Liver (tissue), 9 donors: Measurements from ENCODE around the gene PGBD5. TPM values are rescaled to one million over a fixed set of nuclear protein-coding genes. Genes with fewer than 3 reads are reported as not detected.

Source experiments
- DNase-seq: peaks from one replicate; pipeline ENCODE4 v3.0.0-alpha.2; 2017; ENCODE audit warnings: low spot score
- H3K27ac ChIP-seq, 2 donors: one replicate each; pipeline ENCODE4 v1.7.0; 2013; ENCODE audit warnings: inconsistent platforms in 2 of 2, low read length in 2 of 2, control low read depth in 1 of 2, low read depth in 1 of 2, mild to moderate bottlenecking in 1 of 2
- H3K27me3 ChIP-seq, 4 donors: one replicate each; pipeline versions ENCODE4 v1.6.1 to v1.7.0; 2013; ENCODE audit warnings: low read length in 3 of 4, inconsistent platforms in 1 of 4, mild to moderate bottlenecking in 1 of 4, moderate library complexity in 1 of 4; ENCODE audit not compliant: control insufficient read depth in 4 of 4, insufficient read depth in 4 of 4
- H3K36me3 ChIP-seq, 4 donors: one replicate each; pipeline versions ENCODE4 v1.6.1 to v1.7.0; 2013; ENCODE audit warnings: low read length in 3 of 4, mild to moderate bottlenecking in 3 of 4, low read depth in 1 of 4, moderate library complexity in 1 of 4; ENCODE audit not compliant: control insufficient read depth in 4 of 4, insufficient read depth in 3 of 4
- H3K4me1 ChIP-seq, 4 donors: one replicate each; pipeline versions ENCODE4 v1.6.1 to v1.7.0; 2013; ENCODE audit warnings: low read length in 3 of 4, mild to moderate bottlenecking in 3 of 4, moderate library complexity in 1 of 4; ENCODE audit not compliant: control insufficient read depth in 4 of 4, insufficient read depth in 4 of 4
- H3K4me3 ChIP-seq, 3 donors: one replicate each; pipeline versions ENCODE4 v1.6.1 to v1.7.0; 2013; ENCODE audit warnings: low read length in 3 of 3, control low read depth in 1 of 3, low read depth in 1 of 3, mild to moderate bottlenecking in 1 of 3
- H3K9ac ChIP-seq, 2 donors: one replicate each; pipeline ENCODE4 v1.7.0; 2013; ENCODE audit warnings: low read length in 2 of 2, mild to moderate bottlenecking in 2 of 2, moderate library complexity in 2 of 2, control low read depth in 1 of 2, low read depth in 1 of 2
- H3K9me3 ChIP-seq, 4 donors: one replicate each; pipeline versions ENCODE4 v1.6.1 to v1.7.0; 2013; ENCODE audit warnings: low read length in 3 of 4; ENCODE audit not compliant: control insufficient read depth in 4 of 4
- ATF3 ChIP-seq: IDR thresholded peaks from 2 replicates; pipeline ENCODE4 v1.6.1; 2016; ENCODE audit warnings: antibody characterized with exemption
- EGR1 ChIP-seq, 2 donors: IDR thresholded peaks; 2 replicates each; pipeline ENCODE4 v1.6.1; 2016 to 2018; ENCODE audit warnings: antibody characterized with exemption in 2 of 2, low read depth in 2 of 2
- FOXA1 ChIP-seq: IDR thresholded peaks from 2 replicates; pipeline ENCODE4 v1.6.1; 2016; ENCODE audit warnings: antibody characterized with exemption
- FOXA2 ChIP-seq: IDR thresholded peaks from 2 replicates; pipeline ENCODE4 v1.6.1; 2016; ENCODE audit warnings: antibody characterized with exemption
- GABPA ChIP-seq, 2 donors: IDR thresholded peaks in 1 of 2; conservative IDR thresholded peaks in 1 of 2; 2 replicates each; pipeline ENCODE4 v1.6.1; 2016; ENCODE audit warnings: antibody characterized with exemption in 2 of 2, mild to moderate bottlenecking in 1 of 2, moderate library complexity in 1 of 2
- HNF4A ChIP-seq, 2 donors: conservative IDR thresholded peaks; 2 replicates each; pipeline ENCODE4 v1.6.1; 2016; ENCODE audit warnings: antibody characterized with exemption in 2 of 2, mild to moderate bottlenecking in 2 of 2
- HNF4G ChIP-seq: IDR thresholded peaks from 2 replicates; pipeline ENCODE4 v1.6.1; 2016; ENCODE audit warnings: antibody characterized with exemption
- JUND ChIP-seq, 2 donors: IDR thresholded peaks; 2 replicates each; pipeline ENCODE4 v1.6.1; 2016; ENCODE audit warnings: antibody characterized with exemption in 2 of 2
- MAX ChIP-seq: IDR thresholded peaks from 2 replicates; pipeline ENCODE4 v1.6.1; 2016; ENCODE audit warnings: antibody characterized with exemption
- NR2F2 ChIP-seq: IDR thresholded peaks from 2 replicates; pipeline ENCODE4 v1.6.1; 2016; ENCODE audit warnings: antibody characterized with exemption
- RAD21 ChIP-seq, 2 donors: IDR thresholded peaks; 2 replicates each; pipeline ENCODE4 v1.6.1; 2016; ENCODE audit warnings: antibody characterized with exemption in 2 of 2, mild to moderate bottlenecking in 2 of 2
- RXRA ChIP-seq, 2 donors: IDR thresholded peaks; 2 replicates each; pipeline ENCODE4 v1.6.1; 2017 to 2018; ENCODE audit warnings: antibody characterized with exemption in 2 of 2, mild to moderate bottlenecking in 1 of 2
- SP1 ChIP-seq: IDR thresholded peaks from 2 replicates; pipeline ENCODE4 v1.6.1; 2018; ENCODE audit warnings: antibody characterized with exemption, mild to moderate bottlenecking
- TAF1 ChIP-seq: conservative IDR thresholded peaks from 2 replicates; pipeline ENCODE4 v1.6.1; 2016; ENCODE audit warnings: antibody characterized with exemption, mild to moderate bottlenecking
- YY1 ChIP-seq: IDR thresholded peaks from 2 replicates; pipeline ENCODE4 v1.6.1; 2016; ENCODE audit warnings: antibody characterized with exemption, mild to moderate bottlenecking
- ZBTB33 ChIP-seq: IDR thresholded peaks from 2 replicates; pipeline ENCODE4 v1.6.1; 2016; ENCODE audit warnings: antibody characterized with exemption
- WGBS: extraction: QIAGEN DNeasy Blood & Tissue Kit; methylation state at CpG from one replicate; pipeline ENCODE4 v1.1.7; 2013; 5-methylcytosine and 5-hydroxymethylcytosine counted together
- polyA plus RNA-seq, 2 donors: library from polyadenylated mRNA; stranded (reverse) in 1 of 2; unstranded in 1 of 2; fragments of 200-250 nt in 1 of 2; fragments of >200 nt in 1 of 2; fragmentation: Nextera tagmentation in 1 of 2; extraction: Ambion mirVana in 1 of 2; gene quantifications; one replicate each; pipeline versions ENCODE4 v1.2.1 to v1.2.3, GENCODE V29; 2013 to 2015
- total RNA-seq, 2 donors: library from RNA; depleted of rRNA; stranded (reverse); fragments of >200 nt; gene quantifications; one replicate each; pipeline ENCODE4 v1.2.3, GENCODE V29; 2014
- TF ChIP-seq, protein P1 (sequence below): fragments of 150-350 bp; IDR thresholded peaks from 2 replicates; pipeline ENCODE4 v1.5.1; 2017; ENCODE audit warnings: improper control_type of control experiment, low read depth, low read length; ENCODE audit not compliant: missing input control
- TF ChIP-seq, protein P2 (sequence below): IDR thresholded peaks from 2 replicates; pipeline ENCODE4 v1.6.1; 2016; ENCODE audit warnings: antibody characterized with exemption, mild to moderate bottlenecking
- donor health status: healthy.
- donor health status: healthy.
- donor health status: healthy.
- donor health status: healthy.
- donor health status: healthy.

PGBD5 gene
- total and polyA plus RNA-seq, 4 donors: 0.88 to 5.4 (median 2.7) TPM

- Histone ChIP-seq H3K27ac (no peak overlapping the region), H3K9me3 (no peaks in the 10 kb centered on the region), H3K4me3 (no peak overlapping the region), H3K9ac (no peak overlapping the region), H3K36me3 (no peaks in the 10 kb centered on the region), H3K27me3 (no peaks in the 10 kb centered on the region), H3K4me1 (peaks cover 2 to 14% (median 6%) of the 10 kb centered on the region in 4 donors)
- DNase-seq: no peak
- no peak for TF ChIP-seq MAX
- TF ChIP-seq, protein P1, sequence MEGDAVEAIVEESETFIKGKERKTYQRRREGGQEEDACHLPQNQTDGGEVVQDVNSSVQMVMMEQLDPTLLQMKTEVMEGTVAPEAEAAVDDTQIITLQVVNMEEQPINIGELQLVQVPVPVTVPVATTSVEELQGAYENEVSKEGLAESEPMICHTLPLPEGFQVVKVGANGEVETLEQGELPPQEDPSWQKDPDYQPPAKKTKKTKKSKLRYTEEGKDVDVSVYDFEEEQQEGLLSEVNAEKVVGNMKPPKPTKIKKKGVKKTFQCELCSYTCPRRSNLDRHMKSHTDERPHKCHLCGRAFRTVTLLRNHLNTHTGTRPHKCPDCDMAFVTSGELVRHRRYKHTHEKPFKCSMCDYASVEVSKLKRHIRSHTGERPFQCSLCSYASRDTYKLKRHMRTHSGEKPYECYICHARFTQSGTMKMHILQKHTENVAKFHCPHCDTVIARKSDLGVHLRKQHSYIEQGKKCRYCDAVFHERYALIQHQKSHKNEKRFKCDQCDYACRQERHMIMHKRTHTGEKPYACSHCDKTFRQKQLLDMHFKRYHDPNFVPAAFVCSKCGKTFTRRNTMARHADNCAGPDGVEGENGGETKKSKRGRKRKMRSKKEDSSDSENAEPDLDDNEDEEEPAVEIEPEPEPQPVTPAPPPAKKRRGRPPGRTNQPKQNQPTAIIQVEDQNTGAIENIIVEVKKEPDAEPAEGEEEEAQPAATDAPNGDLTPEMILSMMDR: no peak
- TF ChIP-seq JUND (IDR thresholded peaks at IDR 0.05): no peak
- TF ChIP-seq GABPA (IDR thresholded peaks at IDR 0.05 in 1 of 2, conservative IDR thresholded peaks at IDR 0.05 in 1 of 2): no peak
- TF ChIP-seq RAD21 (IDR thresholded peaks at IDR 0.05): no peak
- TF ChIP-seq TAF1: no peak
- no peak for TF ChIP-seq ATF3
- no peak for TF ChIP-seq ZBTB33
- no peak for TF ChIP-seq YY1
- no peak for TF ChIP-seq FOXA1
- no peak for TF ChIP-seq RXRA (IDR thresholded peaks at IDR 0.05)
- TF ChIP-seq, protein P2, sequence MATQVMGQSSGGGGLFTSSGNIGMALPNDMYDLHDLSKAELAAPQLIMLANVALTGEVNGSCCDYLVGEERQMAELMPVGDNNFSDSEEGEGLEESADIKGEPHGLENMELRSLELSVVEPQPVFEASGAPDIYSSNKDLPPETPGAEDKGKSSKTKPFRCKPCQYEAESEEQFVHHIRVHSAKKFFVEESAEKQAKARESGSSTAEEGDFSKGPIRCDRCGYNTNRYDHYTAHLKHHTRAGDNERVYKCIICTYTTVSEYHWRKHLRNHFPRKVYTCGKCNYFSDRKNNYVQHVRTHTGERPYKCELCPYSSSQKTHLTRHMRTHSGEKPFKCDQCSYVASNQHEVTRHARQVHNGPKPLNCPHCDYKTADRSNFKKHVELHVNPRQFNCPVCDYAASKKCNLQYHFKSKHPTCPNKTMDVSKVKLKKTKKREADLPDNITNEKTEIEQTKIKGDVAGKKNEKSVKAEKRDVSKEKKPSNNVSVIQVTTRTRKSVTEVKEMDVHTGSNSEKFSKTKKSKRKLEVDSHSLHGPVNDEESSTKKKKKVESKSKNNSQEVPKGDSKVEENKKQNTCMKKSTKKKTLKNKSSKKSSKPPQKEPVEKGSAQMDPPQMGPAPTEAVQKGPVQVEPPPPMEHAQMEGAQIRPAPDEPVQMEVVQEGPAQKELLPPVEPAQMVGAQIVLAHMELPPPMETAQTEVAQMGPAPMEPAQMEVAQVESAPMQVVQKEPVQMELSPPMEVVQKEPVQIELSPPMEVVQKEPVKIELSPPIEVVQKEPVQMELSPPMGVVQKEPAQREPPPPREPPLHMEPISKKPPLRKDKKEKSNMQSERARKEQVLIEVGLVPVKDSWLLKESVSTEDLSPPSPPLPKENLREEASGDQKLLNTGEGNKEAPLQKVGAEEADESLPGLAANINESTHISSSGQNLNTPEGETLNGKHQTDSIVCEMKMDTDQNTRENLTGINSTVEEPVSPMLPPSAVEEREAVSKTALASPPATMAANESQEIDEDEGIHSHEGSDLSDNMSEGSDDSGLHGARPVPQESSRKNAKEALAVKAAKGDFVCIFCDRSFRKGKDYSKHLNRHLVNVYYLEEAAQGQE: no peak
- no peak for TF ChIP-seq HNF4A (conservative IDR thresholded peaks at IDR 0.05)
- no peak for TF ChIP-seq FOXA2
- WGBS: 86% methylated on average over 5 of the region's 5 CpGs
Observed at GRCh38 chr1:230423261-230423660, 2.9 kb downstream of the PGBD5 start.

DNA sequence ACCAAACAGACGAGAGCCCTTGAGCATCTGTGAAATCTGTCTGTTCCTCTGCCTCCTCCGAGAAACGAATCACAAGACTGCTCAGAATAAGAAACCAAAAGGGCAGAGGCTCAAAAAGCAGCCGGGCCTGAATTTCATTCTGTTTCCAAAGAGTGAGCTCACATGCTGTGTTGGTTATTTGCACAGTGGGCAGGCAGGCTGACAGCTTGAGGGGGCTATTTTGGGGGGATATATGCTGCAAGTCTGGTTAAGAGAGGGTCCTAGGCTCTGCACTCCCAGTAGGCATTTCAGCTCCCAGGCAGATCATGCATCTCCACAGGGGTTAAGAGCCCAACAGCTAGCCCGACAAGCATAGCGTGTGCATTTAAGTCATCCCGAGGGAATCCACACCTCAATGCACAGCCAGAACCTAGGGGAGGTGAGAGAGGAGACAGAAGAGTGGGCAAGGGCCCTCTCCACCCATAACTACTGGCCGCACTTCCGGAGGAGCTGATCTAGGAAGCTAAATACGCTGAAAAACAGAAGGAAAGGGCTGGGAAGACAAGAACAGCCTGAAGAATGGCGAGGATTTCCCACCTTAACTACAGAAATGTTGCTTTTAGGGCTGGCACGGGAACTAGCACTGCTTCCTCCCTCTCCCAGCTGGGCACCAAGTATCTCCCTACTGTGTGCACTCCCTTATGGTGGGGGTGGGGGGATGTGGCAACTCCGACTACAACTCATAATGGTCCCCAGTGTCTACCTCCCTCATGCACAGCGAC, 3.7 kb downstream of the PGBD5 start:
- no peaks in the 10 kb centered on the region for H3K9me3 ChIP-seq
- H3K4me1 ChIP-seq: peaks cover 2 to 14% (median 6%) of the 10 kb centered on the region in 4 donors
- no peak overlapping the region for H3K27ac ChIP-seq
- DNase-seq: no peak
- H3K9ac ChIP-seq: no peak overlapping the region
- no peaks in the 10 kb centered on the region for H3K27me3 ChIP-seq
- H3K36me3 ChIP-seq: no peaks in the 10 kb centered on the region
- 73% methylated on average over 14 of the region's 14 CpGs for WGBS
- H3K4me3 ChIP-seq: no peak overlapping the region
- TF ChIP-seq HNF4G: no peak
- no peak for TF ChIP-seq NR2F2
- TF ChIP-seq JUND (IDR thresholded peaks at IDR 0.05): no peak
- TF ChIP-seq GABPA (IDR thresholded peaks at IDR 0.05 in 1 of 2, conservative IDR thresholded peaks at IDR 0.05 in 1 of 2): no peak
- TF ChIP-seq FOXA2: no peak
- TF ChIP-seq EGR1 (IDR thresholded peaks at IDR 0.05; ENCODE audit: low read depth in 2 of 2): no peak
- no peak for TF ChIP-seq TAF1
- no peak for TF ChIP-seq HNF4A (conservative IDR thresholded peaks at IDR 0.05)
- no peak for TF ChIP-seq YY1
- no peak for TF ChIP-seq SP1
- TF ChIP-seq FOXA1: no peak
- TF ChIP-seq, protein P1: no peak
- no peak for TF ChIP-seq RXRA (IDR thresholded peaks at IDR 0.05)
